DOHH2 (cell line): ENCODE measurements around the gene KIAA1549.

Source experiments
- H3F3A ChIP-seq: fragments of 200-600 bp; sonication (generic), shearing (Covaris generic); 2 replicates; pipeline ENCODE4 v1.6.0; 2016; ENCODE audit warnings: antibody characterized with exemption, mild to moderate bottlenecking; ENCODE audit not compliant: control insufficient read depth, insufficient read depth
- H3K27ac ChIP-seq: fragments of 200-600 bp; sonication (generic); 2 replicates; pipeline ENCODE4 v1.5.1; 2014; ENCODE audit warnings: low read depth, mild to moderate bottlenecking, low read length, moderate library complexity
- H3K27me3 ChIP-seq: fragments of 200-600 bp; sonication (generic); 2 replicates; pipeline ENCODE4 v1.6.1; 2014; ENCODE audit warnings: mild to moderate bottlenecking, low read length, mixed read lengths; ENCODE audit not compliant: control insufficient read depth
- H3K36me3 ChIP-seq: fragments of 200-600 bp; sonication (generic); 2 replicates; pipeline ENCODE4 v1.6.1; 2014; ENCODE audit warnings: mild to moderate bottlenecking, low read length, moderate library complexity, mixed read lengths; ENCODE audit not compliant: control insufficient read depth
- H3K4me1 ChIP-seq: fragments of 200-600 bp; sonication (generic); 2 replicates; pipeline ENCODE4 v1.6.1; 2014; ENCODE audit warnings: mild to moderate bottlenecking, low read length, mixed read lengths; ENCODE audit not compliant: control insufficient read depth
- H3K4me2 ChIP-seq: fragments of 200-600 bp; sonication (generic); 2 replicates; pipeline ENCODE4 v1.6.0; 2014; ENCODE audit warnings: mild to moderate bottlenecking, low read length, moderate library complexity
- H3K4me3 ChIP-seq: fragments of 200-600 bp; sonication (generic); 2 replicates; pipeline ENCODE4 v1.5.1; 2014; ENCODE audit warnings: mild to moderate bottlenecking, low read length, mixed read lengths
- H3K79me2 ChIP-seq: fragments of 200-600 bp; sonication (generic); 2 replicates; pipeline ENCODE4 v1.6.1; 2014; ENCODE audit warnings: mild to moderate bottlenecking, low read length, mixed read lengths; ENCODE audit not compliant: control insufficient read depth
- H3K9me2 ChIP-seq: fragments of 200-600 bp; sonication (generic); replicated peaks from 2 replicates; pipeline ENCODE4 v1.6.1; 2014; ENCODE audit warnings: mild to moderate bottlenecking, low read length, mixed read lengths; ENCODE audit not compliant: control insufficient read depth
- H3K9me3 ChIP-seq: fragments of 200-600 bp; sonication (generic); 2 replicates; pipeline ENCODE4 v1.6.1; 2014; ENCODE audit warnings: antibody characterized with exemption, low read length, mixed read lengths; ENCODE audit not compliant: control insufficient read depth, insufficient read depth
- H4K20me1 ChIP-seq: fragments of 200-600 bp; sonication (generic); 2 replicates; pipeline ENCODE4 v1.6.0; 2014; ENCODE audit warnings: low read depth, mild to moderate bottlenecking, antibody characterized with exemption, low read length, moderate library complexity; ENCODE audit not compliant: control insufficient read depth, insufficient read depth
- EZH2phosphoT487 ChIP-seq: fragments of 200-600 bp; sonication (generic); IDR thresholded peaks from 2 replicates; pipeline ENCODE4 v1.6.1; 2017; ENCODE audit warnings: borderline replicate concordance, mild to moderate bottlenecking, antibody characterized with exemption, low read length, moderate library complexity, mixed read lengths
- TF ChIP-seq, protein P1 (sequence below): fragments of 200-600 bp; sonication (generic); IDR thresholded peaks from one replicate; pipeline ENCODE4 v1.5.1; 2014; ENCODE audit warnings: antibody characterized with exemption, mild to moderate bottlenecking, low read depth, low read length; ENCODE audit not compliant: poor library complexity, severe bottlenecking

The KIAA1549 gene

DNA sequence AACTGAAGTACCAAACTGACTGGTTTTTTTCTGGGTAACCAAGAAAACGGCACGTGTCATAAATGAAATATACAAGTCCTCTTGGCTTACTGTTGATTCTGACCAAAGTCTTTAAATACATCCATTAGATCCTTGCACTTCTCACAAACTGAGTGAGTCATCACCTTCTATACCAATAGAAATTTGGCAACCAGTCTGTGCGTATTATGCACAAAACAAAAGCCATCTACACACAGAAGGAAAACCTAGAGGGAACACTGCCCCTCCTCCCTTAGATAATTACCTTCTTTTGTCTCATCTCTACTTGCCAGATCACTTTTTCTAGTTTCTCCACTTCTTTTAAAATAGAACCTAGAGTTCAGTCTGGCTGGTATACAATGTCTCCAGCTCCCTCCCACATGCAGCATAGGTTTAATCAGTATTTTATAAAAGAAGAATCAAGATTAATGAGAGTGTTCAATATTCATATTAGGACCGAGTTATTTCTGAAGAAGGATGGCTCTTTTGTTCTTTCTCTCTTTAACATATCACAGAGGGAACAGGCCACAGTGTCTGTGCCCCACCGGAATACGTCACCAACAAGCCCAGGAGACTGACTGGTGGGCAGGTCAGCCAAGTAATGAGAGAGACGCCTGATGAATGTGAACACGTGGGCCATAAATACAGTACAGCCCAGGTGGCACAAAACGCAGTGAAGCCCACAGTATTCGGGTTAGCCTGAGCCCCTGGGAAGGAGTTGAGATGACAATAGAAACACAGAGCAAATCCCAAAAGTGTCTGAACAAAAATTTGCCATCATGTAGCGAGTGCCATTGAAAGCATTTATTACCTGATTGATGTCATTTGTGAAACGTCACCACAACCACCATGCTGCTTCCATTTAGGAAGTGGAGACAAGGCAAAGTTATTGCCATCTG is 91.3 kb downstream of the KIAA1549 start:
- H3K27ac ChIP-seq, result no peak overlapping the region
- TF ChIP-seq, protein P1, sequence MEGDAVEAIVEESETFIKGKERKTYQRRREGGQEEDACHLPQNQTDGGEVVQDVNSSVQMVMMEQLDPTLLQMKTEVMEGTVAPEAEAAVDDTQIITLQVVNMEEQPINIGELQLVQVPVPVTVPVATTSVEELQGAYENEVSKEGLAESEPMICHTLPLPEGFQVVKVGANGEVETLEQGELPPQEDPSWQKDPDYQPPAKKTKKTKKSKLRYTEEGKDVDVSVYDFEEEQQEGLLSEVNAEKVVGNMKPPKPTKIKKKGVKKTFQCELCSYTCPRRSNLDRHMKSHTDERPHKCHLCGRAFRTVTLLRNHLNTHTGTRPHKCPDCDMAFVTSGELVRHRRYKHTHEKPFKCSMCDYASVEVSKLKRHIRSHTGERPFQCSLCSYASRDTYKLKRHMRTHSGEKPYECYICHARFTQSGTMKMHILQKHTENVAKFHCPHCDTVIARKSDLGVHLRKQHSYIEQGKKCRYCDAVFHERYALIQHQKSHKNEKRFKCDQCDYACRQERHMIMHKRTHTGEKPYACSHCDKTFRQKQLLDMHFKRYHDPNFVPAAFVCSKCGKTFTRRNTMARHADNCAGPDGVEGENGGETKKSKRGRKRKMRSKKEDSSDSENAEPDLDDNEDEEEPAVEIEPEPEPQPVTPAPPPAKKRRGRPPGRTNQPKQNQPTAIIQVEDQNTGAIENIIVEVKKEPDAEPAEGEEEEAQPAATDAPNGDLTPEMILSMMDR, result no peak
- no peak for TF ChIP-seq EZH2phosphoT487

DNA sequence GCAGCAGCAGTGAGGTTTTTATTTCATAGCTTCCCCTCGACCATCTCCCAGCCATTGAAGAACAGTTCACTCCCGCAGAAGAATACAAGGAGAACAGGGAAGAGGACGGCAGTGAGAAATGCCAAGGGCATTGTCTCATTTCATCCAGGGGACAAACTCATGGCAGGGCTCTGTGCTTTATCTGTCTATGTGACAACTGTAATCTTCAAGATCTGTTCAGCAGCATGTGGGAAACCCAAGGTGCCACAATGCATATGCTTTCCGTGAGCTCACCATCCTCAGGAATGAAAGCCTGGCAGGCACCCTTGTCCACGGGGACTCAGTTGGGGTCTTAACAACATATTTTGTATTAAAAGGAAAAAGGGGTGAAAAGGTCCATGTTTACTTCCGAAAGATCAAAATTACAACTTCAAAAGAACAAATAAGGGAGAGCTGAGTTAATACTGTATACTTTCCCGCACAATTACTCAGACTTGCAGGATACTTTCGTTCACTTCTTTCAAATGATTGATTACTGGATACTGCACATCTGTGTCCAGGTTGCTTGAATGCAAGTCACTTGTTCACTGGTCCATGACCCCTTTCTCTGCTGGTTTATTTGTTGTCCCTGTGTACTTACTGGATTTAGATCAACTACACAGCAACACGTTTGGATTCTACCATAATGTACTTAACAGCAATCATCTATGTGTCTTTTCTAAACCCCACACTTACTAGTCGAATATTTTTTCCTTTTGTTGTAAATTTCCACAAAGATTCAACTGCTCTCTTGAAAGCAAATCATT is 93.1 kb downstream of the KIAA1549 start:
- H3K79me2 ChIP-seq, result no peaks in the 10 kb centered on the region
- TF ChIP-seq EZH2phosphoT487, result no peak
- TF ChIP-seq, protein P1, result no peak
- H4K20me1 ChIP-seq, result no peaks in the 10 kb centered on the region
- H3K36me3 ChIP-seq, result no peaks in the 10 kb centered on the region
- H3F3A ChIP-seq, result no peaks in the 10 kb centered on the region
- 0 out of 2 replicates have a peak, but pooled peaks cover 3% of the 10 kb centered on the region for H3K27me3 ChIP-seq
- no peaks in the 10 kb centered on the region for H3K4me1 ChIP-seq
- H3K9me2 ChIP-seq, result no peaks in the 10 kb centered on the region
- H3K4me2 ChIP-seq, result no peak overlapping the region
- no peaks in the 10 kb centered on the region for H3K9me3 ChIP-seq
- H3K27ac ChIP-seq, result no peak overlapping the region
- no peak overlapping the region for H3K4me3 ChIP-seq

More for the DNA sequence above, 91.3 kb downstream of the KIAA1549 start:
- Histone ChIP-seq H3K4me1 (no peaks in the 10 kb centered on the region), H3K9me3 (no peaks in the 10 kb centered on the region), H3K9me2 (no peaks in the 10 kb centered on the region), H3F3A (no peaks in the 10 kb centered on the region), H3K27me3 (0 out of 2 replicates have a peak, but pooled peaks cover 3% of the 10 kb centered on the region), H3K79me2 (no peaks in the 10 kb centered on the region), H3K36me3 (no peaks in the 10 kb centered on the region), H3K4me2 (no peak overlapping the region), H4K20me1 (no peaks in the 10 kb centered on the region), H3K4me3 (no peak overlapping the region)

DNA sequence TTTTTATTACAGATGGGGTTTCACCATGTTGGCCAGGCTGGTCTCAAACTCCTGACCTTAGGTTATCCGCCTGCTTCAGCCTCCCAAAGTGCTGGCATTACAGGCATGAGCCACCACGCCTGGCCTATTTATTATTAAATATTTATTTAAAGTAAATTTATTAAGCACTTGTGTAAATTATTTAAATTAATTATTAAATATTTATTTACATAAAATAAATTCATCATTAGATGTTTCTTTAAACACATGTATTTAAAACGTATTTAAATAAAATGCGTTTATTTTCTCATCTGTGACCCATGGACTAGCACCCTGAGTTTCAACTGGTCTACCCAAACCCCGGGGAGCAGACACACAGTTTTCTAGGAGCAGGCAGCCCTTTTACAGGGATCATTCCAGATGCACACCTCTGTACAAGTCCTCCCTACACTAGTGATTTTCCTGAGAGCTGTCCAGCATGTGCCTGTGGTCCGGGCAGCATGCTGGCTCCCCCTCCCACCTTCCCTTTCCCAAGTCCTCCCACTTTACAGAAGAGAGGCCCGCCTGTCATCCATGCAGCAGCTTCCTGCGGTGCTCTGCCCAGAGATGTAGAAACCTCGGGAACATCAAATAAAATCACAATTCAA is 94.0 kb downstream of the KIAA1549 start:
- no peaks in the 10 kb centered on the region for H3K36me3 ChIP-seq
- no peaks in the 10 kb centered on the region for H4K20me1 ChIP-seq
- no peak overlapping the region for H3K4me3 ChIP-seq
- no peaks in the 10 kb centered on the region for H3K4me1 ChIP-seq
- TF ChIP-seq, protein P1, result no peak
- TF ChIP-seq EZH2phosphoT487, result no peak
- H3K27me3 ChIP-seq, result 0 out of 2 replicates have a peak, but pooled peaks cover 3% of the 10 kb centered on the region
- no peaks in the 10 kb centered on the region for H3K9me2 ChIP-seq
- no peaks in the 10 kb centered on the region for H3K79me2 ChIP-seq
- H3F3A ChIP-seq, result no peaks in the 10 kb centered on the region
- H3K27ac ChIP-seq, result no peak overlapping the region
- no peaks in the 10 kb centered on the region for H3K9me3 ChIP-seq
- H3K4me2 ChIP-seq, result no peak overlapping the region
